Measurements from ENCODE around the gene TRABD2A.

- TF ChIP-seq CTCF (IDR thresholded peaks at IDR 0.05) (no peak), POLR2A (IDR thresholded peaks at IDR 0.05) (no peak)
Observed at GRCh38 chr2:84866122-84866521, 14.8 kb downstream of the TRABD2A start.

Measured in body of pancreas (tissue), 4 donors.